Caco-2 (cell line): ENCODE data around the gene OXSR1. TPM values are rescaled to one million over a fixed set of nuclear protein-coding genes. Genes with fewer than 3 reads are reported as not detected.

Experiments used
- BruUV-seq: library from RNA; stranded (reverse); fragments of 400-500 nt; replicated peaks from 2 replicates; lab custom pipeline; 2021; lab: Mats Ljungman, UMichigan
- CTCF ChIA-PET: fragments of 300-600 bp; sonication (Branson Sonifier 250); formaldehyde crosslinking; loops from one replicate; lab custom pipeline; 2022; ENCODE audit warnings: antibody characterized with exemption; lab: Charles Lee
- POLR2A ChIA-PET: fragments of 300-600 bp; sonication (Branson Sonifier 250); formaldehyde crosslinking; loops from one replicate; lab custom pipeline; 2022; ENCODE audit warnings: antibody characterized with exemption; lab: Charles Lee
- DNase-seq, 2 experiments: peaks; one replicate each; pipeline versions ENCODE4 v3.0.0 to v3.0.0-alpha.2; 2020 to 2022
- H3K27me3 ChIP-seq: replicated peaks from 2 replicates; pipeline ENCODE4 v1.6.0; 2011; ENCODE audit warnings: low read length; ENCODE audit not compliant: control insufficient read depth, insufficient read depth
- H3K36me3 ChIP-seq: 2 replicates; pipeline ENCODE4 v1.5.1; 2011; ENCODE audit warnings: low read length; ENCODE audit not compliant: control insufficient read depth, insufficient read depth
- H3K4me1 ChIP-seq: fragments of 250-450 bp; sonication (Bioruptor Pico); 2 replicates; pipeline ENCODE4 v1.5.1; 2020; ENCODE audit warnings: mild to moderate bottlenecking
- H3K4me3 ChIP-seq: 2 replicates; pipeline ENCODE4 v1.5.1; 2011; ENCODE audit warnings: low read depth, mild to moderate bottlenecking, control low read depth, low read length
- H3K9me3 ChIP-seq: fragments of 250-450 bp; sonication (Bioruptor Pico); 2 replicates; pipeline ENCODE4 v1.5.1; 2020; ENCODE audit warnings: mild to moderate bottlenecking, moderate library complexity
- H3K27ac Mint-ChIP-seq: one replicate; pipeline ENCODE4 v1.8.0; 2022; ENCODE audit warnings: mixed read lengths; ENCODE audit not compliant: unreplicated experiment
- H3K27me3 Mint-ChIP-seq: one replicate; pipeline ENCODE4 v1.8.0; 2022; ENCODE audit warnings: mixed read lengths; ENCODE audit not compliant: insufficient read depth, unreplicated experiment
- H3K36me3 Mint-ChIP-seq: one replicate; pipeline ENCODE4 v1.8.0; 2022; ENCODE audit warnings: mild to moderate bottlenecking, mixed read lengths; ENCODE audit not compliant: insufficient read depth, unreplicated experiment
- H3K4me1 Mint-ChIP-seq: one replicate; pipeline ENCODE4 v1.8.0; 2022; ENCODE audit warnings: low read depth, mixed read lengths; ENCODE audit not compliant: unreplicated experiment
- H3K4me3 Mint-ChIP-seq: one replicate; pipeline ENCODE4 v1.8.0; 2022; ENCODE audit warnings: mild to moderate bottlenecking, moderate library complexity, mixed read lengths; ENCODE audit not compliant: unreplicated experiment
- H3K9me3 Mint-ChIP-seq: one replicate; pipeline ENCODE4 v1.8.0; 2022; ENCODE audit warnings: mixed read lengths; ENCODE audit not compliant: unreplicated experiment
- intact Hi-C: fragments of 100-400 bp; cut with micrococcal nuclease; formaldehyde crosslinking; loops from one replicate; pipeline ENCODE4 v1.10.0; 2022; ENCODE audit not compliant: unreplicated experiment
- total RNA-seq: library from RNA; stranded (reverse); gene quantifications from 2 replicates; pipeline ENCODE4 v1.2.3, GENCODE V29; 2022
- TF ChIP-seq, protein P1 (sequence below), 2 experiments: fragments of 200-600 bp in 1 of 2; IDR thresholded peaks; 1 replicate in 1 of 2; 2 replicates in 1 of 2; pipeline versions ENCODE4 v1.5.1 to v1.8.0; 2011 to 2022; ENCODE audit warnings: antibody characterized with exemption in 1 of 2, control low read depth in 1 of 2, inconsistent platforms in 1 of 2, low read depth in 1 of 2, low read length in 1 of 2, mild to moderate bottlenecking in 1 of 2, moderate library complexity in 1 of 2; ENCODE audit not compliant: insufficient read depth in 1 of 2, severe bottlenecking in 1 of 2, unreplicated experiment in 1 of 2

OXSR1 gene
- total RNA-seq, 1 experiment from 2014 or later, result 39.2 TPM

DNA sequence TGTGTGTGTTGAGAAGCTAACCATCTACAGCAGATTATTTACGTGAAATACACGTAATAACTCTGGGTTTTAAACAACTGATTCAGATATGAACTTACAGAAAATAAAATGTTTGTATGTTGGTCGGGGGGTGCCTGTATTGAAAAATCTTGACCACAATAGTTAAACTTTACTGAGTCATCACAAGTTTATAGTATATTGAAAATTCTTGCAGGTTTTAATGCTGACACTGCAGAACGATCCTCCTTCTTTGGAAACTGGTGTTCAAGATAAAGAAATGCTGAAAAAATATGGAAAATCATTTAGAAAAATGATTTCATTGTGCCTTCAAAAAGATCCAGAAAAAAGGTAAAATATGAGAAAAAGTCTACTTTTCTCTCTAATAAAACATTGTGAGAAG is 59.0 kb downstream of the OXSR1 start:
- Mint-ChIP-seq H3K27me3 (no peaks in the 10 kb centered on the region), H3K4me1 (no peaks in the 10 kb centered on the region), H3K27ac (no peak overlapping the region), H3K36me3 (peaks cover 41% of the 10 kb centered on the region), H3K9me3 (no peaks in the 10 kb centered on the region), H3K4me3 (no peak overlapping the region)
- TF ChIP-seq, protein P1, sequence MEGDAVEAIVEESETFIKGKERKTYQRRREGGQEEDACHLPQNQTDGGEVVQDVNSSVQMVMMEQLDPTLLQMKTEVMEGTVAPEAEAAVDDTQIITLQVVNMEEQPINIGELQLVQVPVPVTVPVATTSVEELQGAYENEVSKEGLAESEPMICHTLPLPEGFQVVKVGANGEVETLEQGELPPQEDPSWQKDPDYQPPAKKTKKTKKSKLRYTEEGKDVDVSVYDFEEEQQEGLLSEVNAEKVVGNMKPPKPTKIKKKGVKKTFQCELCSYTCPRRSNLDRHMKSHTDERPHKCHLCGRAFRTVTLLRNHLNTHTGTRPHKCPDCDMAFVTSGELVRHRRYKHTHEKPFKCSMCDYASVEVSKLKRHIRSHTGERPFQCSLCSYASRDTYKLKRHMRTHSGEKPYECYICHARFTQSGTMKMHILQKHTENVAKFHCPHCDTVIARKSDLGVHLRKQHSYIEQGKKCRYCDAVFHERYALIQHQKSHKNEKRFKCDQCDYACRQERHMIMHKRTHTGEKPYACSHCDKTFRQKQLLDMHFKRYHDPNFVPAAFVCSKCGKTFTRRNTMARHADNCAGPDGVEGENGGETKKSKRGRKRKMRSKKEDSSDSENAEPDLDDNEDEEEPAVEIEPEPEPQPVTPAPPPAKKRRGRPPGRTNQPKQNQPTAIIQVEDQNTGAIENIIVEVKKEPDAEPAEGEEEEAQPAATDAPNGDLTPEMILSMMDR (IDR thresholded peaks at IDR 0.05; ENCODE audit: insufficient read depth in 1 of 2, low read depth in 1 of 2, low read length in 1 of 2, severe bottlenecking in 1 of 2, unreplicated experiment in 1 of 2), result no peak
- no TSS peak for BruUV-seq
- DNase-seq, result no peak
- intact Hi-C loops, result no loop called here
- ChIA-PET CTCF (no interaction called here), POLR2A (no interaction called here)
- Histone ChIP-seq H3K4me1 (peaks cover 4% of the 10 kb centered on the region; the same call in 1 of the 2 replicates), H3K27me3 (no peaks in the 10 kb centered on the region), H3K36me3 (peaks cover 3% of the 10 kb centered on the region; the same call in 1 of the 2 replicates), H3K9me3 (no peaks in the 10 kb centered on the region), H3K4me3 (no peak overlapping the region)

DNA sequence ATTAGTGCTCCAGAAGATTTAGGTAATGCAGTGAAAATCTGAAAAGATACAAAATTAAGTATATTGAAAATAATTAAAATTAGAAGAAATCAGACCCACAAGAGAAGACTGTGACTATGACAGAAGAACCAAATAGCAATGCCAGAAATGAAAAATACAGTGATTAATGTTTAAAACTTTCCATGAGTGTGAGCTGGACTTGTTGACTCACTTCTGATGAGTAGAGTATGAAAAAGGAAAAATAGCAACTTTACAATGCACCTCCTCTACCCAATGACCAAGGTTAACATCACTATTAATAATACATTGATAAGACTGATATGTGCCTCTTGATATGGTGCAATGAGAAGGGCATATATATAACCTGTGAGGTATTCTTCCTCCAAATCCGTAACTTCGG is 60.9 kb downstream of the OXSR1 start:
- Mint-ChIP-seq H3K27me3 (no peaks in the 10 kb centered on the region), H3K4me1 (no peaks in the 10 kb centered on the region), H3K36me3 (peaks cover 41% of the 10 kb centered on the region), H3K4me3 (no peak overlapping the region), H3K27ac (no peak overlapping the region), H3K9me3 (no peaks in the 10 kb centered on the region)
- intact Hi-C loops, result no loop called here
- Histone ChIP-seq H3K4me1 (peaks cover 4% of the 10 kb centered on the region; the same call in 1 of the 2 replicates), H3K36me3 (peaks cover 3% of the 10 kb centered on the region; the same call in 1 of the 2 replicates), H3K4me3 (no peak overlapping the region), H3K27me3 (no peaks in the 10 kb centered on the region), H3K9me3 (no peaks in the 10 kb centered on the region)
- DNase-seq, result no peak
- TF ChIP-seq, protein P1 (IDR thresholded peaks at IDR 0.05; ENCODE audit: insufficient read depth in 1 of 2, low read depth in 1 of 2, low read length in 1 of 2, severe bottlenecking in 1 of 2, unreplicated experiment in 1 of 2), result no peak
- POLR2A ChIA-PET, result no interaction called here
- BruUV-seq, result TSS peak; percentile 17
- CTCF ChIA-PET, result no interaction called here

DNA sequence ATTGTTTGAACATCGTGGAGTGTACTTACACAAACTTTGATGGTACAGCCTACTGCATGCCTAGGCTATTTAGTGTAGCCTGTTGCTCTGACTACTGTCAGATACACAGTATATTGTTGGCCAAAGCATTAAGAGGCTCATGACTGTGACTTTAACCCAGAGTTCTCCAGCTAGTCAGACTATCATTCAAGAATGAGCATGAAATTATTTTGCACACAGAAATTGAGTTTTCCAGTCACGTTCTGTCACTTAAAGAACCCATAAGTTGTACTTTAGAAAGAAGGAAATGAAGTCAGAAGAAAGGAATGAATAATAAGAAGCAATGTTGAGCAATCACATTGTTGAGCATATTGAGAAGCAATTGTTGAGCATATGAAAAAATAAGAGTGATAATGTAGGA is 62.7 kb downstream of the OXSR1 start:
- H3K27me3 ChIP-seq, result no peaks in the 10 kb centered on the region
- POLR2A ChIA-PET, result no interaction called here

More for the DNA sequence above, 62.7 kb downstream of the OXSR1 start:
- Mint-ChIP-seq H3K9me3 (no peaks in the 10 kb centered on the region), H3K4me1 (no peaks in the 10 kb centered on the region), H3K27me3 (no peaks in the 10 kb centered on the region), H3K27ac (no peak overlapping the region), H3K4me3 (no peak overlapping the region), H3K36me3 (peaks cover 48% of the 10 kb centered on the region)
- no peak for DNase-seq
- Histone ChIP-seq H3K9me3 (no peaks in the 10 kb centered on the region), H3K4me1 (peaks cover 4% of the 10 kb centered on the region; the same call in 1 of the 2 replicates), H3K36me3 (peaks cover 3% of the 10 kb centered on the region; the same call in 1 of the 2 replicates), H3K4me3 (no peak overlapping the region)
- CTCF ChIA-PET, result no interaction called here
- TF ChIP-seq, protein P1 (IDR thresholded peaks at IDR 0.05; ENCODE audit: insufficient read depth in 1 of 2, low read depth in 1 of 2, low read length in 1 of 2, severe bottlenecking in 1 of 2, unreplicated experiment in 1 of 2), result no peak
- intact Hi-C loops, result no loop called here
- BruUV-seq, result no TSS peak
